Hematopoietic multipotent progenitor cell treated with erythropoietin and hydrocortisone succinate and interleukin-3 and kit ligand, for 4 days (in vitro differentiated cells): ENCODE measurements around the gene GRIK2.
"Not testable (repeated sequence)": the region's sequence is repeated elsewhere in the genome, so short reads cannot be mapped to it uniquely, and the experiment has no call there.

Experiments
- DNase-seq: peaks from one replicate; pipeline ENCODE4 v3.0.0-alpha.2; 2015

The GRIK2 gene

DNA sequence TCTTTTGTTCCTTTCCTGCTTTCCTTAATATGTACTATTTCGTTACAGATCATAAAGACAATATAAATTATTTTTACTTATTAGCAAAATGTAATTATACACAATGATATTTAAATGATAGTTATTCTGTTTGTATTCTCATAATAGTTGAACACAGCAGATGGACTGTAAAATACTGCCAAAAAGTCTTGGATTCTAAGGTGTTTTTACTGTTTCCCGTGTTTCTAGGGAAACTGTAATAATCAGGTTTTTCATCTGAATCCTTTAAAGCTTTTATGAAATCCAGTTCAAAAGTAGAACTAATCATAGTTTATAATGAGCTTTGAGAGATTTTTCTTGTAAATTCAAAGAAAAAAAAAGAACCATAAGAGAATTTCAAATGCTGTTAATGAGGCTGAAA is 148.4 kb downstream of the GRIK2 start:
- no peak for DNase-seq

DNA sequence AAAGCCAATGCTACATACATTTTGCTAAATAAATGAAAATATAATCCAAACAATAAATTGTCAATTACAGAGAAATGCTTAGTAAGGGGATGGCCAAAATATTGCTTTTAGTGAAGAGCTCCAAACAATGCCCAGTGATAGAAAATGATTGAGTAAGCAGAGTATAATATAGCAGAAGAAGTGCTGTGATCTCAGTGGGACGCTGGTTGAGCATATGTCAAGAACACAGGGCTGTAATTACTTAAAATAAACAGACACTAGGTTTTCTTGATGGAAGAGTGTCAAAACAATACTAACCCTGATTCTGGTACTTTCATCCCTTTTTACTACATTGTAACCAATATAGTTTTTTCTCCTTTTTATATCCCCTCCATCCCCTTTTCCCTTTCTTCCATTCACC is 150.3 kb downstream of the GRIK2 start:
- no peak for DNase-seq

DNA sequence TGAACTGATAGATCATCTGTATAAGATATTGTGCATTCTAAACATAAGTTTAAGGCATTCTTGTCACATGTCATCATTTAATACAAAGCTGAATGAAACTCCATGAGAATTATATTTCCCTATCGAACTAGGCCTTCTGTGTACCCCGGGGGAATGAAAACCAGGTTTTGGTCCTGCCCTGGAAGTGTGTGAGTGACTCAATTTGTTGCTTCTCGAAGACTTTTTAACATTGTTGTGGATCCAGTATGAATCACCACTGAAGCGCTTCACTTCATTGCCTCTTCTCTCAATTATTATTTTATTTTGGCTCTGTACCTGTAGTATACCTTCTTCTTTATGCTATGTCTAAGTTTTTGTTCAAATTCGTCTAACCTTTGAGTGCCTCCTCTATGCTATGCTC is 150.8 kb downstream of the GRIK2 start:
- no peak for DNase-seq

DNA sequence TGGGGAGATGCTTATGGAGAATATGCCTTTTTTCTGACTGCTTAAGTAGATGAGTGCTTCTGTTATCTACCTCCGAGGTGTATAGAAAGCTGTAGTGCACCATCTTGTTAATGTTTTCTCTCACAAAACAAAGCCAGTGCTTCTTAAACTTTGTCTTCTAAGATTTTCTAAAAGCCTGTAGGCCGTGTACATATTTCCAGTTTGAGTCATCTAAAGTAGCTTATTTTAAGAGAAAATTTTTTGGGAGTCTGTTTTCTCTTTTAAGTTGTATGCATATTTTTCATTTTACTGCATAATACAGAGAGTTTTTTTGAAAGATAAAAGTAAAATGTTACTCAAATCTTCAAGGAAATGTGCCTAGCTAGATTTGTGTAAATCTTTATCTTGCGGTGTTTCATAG is 151.7 kb downstream of the GRIK2 start:
- DNase-seq: no peak

DNA sequence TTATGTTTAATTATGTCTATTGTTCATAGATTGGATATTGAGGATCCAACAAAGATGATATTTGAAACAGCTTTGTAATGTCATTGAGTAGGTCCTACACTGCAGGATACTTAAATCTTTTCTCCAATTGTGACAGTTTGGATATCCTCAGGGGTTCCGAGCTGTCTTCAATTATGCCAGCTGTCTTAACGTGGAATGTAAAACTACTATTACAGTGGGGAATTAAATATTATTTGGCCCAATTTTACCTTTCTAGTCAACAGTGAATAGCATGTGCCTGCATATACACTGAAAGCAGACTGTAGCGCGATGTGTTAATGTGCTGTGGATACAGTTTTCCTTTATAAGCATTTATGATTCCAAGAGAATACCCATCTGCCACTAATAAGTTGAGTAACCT is 156.9 kb downstream of the GRIK2 start:
- no peak for DNase-seq

DNA sequence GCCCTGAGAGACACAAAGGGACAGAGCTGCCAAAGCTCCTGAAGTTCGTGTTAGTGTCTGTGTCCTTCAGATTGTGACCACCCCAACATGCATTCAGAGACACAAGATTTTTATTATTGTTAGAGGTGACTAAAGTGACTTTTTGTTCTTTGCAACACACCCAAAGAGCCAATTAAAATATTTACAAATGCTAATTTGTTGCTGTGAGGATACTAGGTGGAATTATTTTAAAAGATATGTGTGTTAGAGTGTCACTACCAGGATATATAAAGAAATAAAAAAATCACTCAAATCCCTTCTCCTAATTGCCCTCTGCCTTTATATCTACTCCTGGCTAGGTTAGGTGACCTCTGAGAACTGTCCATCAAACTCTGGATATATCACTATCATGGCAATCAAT is 160.7 kb downstream of the GRIK2 start:
- no peak for DNase-seq

DNA sequence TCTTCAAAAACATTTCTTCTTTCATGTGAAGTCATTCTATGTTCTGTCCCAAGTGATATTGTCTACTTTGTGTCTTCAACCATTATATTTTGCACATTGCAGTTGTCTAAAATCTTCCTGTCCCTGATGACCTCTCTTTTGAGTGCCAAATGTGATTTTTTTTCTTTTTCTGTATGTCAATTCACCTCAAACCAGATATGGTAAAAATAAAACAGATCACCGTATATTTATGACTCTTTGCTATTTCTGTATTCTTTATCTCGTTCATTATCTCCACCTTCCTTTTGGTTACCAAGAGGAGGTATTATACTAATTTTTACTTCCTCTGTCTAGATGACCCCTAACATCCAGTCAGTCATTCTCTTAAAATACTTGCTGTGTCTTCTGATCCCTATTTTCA is 165.2 kb downstream of the GRIK2 start:
- no peak for DNase-seq

DNA sequence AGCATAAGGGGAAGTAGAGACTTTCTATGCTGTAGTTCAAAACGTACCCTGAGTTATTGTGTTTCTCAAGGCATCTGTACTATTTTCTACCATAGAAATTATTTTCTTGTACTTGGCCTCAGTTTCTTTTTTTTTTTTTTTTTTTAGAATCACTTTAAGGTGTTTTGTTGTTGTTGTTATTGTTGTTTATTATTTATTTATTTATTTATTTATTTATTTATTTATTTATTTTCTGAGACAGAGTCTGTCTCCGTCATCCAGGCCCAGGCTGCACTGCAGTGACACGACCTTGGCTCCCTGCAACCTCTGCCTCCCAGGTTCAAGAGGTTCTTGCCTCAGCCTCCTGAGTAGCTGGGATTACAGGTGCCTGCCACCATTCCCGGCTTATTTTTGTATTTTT is 179.1 kb downstream of the GRIK2 start:
- DNase-seq: no peak

DNA sequence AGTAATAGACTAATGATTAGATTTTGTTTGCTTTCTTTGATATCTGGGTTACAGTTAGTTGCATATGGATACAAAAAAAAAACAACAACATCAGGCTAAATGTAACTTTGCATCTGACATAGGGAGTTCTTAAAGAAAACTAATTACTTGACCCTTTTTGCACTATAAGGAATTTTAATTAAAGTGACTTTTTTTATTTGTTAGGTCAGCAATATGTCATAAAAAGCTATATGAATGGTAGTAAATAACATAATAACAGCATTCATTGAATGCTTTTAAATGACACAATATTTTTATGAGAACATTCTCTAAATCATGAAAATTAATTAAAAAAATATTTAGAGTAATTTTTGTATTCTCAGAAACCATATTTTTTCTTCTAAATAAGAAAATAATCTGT is 183.6 kb downstream of the GRIK2 start:
- DNase-seq: no peak

DNA sequence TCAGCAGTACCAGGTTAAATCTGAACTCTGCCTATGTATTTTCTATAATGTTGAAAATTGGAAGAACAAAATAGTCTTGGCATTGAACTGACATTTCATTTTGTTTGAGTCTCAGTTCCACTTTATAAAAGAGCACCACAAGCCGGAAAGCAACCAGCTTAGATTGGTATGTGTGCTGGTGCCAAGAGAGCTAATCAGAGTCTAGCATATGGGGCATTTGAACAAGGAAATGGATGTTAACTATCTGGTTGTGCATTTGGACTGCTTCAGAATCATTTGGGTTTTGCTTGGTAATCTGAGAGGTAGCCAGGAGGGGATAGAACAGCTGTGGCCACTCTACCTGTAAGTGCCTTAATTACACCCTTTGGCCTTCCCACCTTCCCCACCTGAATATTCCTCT is 184.8 kb downstream of the GRIK2 start:
- no peak for DNase-seq

DNA sequence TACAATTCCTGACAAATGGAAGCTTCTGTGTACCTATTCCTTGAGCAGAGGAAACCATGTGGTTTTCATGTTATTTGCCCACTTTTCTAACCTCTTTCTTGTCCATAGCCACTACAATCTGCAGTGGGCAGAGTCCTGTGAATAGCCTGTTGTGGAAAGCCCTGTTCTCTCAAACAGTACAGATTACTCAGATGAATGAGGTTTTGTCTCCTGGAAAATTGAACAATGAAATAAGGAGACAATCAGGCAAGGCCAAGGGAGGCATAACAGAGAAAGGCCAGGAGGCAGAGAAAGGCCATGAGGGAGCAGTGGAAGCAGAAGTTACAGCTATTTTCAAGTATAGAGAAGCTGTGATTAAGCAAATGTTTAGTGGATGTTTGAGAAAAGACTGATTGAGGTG is 189.3 kb downstream of the GRIK2 start:
- DNase-seq: no peak

DNA sequence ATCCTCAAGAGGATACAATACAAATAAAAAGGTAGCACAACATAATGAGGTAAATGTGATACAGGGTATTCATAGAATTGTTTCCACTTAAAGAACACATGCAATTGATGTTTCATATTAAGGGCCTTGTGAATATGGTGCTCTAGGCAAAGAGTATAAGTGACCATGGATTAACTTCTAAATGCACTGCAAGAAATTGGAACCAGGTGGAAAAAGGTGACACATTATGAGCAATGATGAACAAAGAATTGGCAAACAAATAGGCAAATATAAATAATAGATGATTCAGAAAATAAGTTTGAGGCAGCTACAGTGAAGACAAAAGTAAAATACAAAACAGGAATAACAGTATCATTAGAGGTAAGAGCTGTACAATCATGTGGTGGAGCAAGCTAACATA is 192.0 kb downstream of the GRIK2 start:
- DNase-seq: no peak

DNA sequence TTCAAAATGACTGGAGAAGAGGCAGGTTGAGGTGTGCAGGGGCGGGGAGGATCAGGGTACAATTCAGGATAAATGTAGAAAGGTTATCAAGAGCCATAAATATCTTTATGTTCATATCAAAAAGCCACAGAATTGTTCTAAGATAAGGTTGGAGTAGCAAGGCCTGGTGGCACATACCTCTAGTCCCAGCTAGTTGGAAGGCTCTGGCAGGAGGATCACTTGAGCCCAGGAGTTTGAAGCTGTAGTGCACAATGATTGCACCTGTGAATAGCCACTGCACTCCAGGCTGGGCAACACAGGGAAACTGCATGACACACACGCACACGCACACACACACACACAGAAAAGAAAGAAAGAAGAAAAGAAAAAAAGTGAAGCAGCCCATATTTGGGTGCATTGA is 194.8 kb downstream of the GRIK2 start:
- no peak for DNase-seq

DNA sequence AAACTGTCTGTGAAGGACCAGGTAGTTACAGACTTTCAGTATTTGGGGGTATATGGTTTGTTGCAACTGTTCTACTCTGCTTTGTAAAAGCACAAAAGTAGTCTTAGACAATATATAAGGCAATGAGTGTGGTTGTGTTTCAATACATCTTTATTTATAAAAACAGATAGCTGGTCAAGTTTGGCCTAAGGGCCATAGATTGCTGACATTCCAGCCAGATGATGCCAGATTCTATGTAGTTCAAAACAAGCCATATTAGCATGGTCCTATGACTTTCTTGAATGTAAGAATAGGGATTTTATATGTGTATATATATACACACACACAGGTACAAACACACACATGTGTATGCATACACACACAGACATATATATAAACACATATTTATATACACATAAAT is 201.8 kb downstream of the GRIK2 start:
- no peak for DNase-seq

DNA sequence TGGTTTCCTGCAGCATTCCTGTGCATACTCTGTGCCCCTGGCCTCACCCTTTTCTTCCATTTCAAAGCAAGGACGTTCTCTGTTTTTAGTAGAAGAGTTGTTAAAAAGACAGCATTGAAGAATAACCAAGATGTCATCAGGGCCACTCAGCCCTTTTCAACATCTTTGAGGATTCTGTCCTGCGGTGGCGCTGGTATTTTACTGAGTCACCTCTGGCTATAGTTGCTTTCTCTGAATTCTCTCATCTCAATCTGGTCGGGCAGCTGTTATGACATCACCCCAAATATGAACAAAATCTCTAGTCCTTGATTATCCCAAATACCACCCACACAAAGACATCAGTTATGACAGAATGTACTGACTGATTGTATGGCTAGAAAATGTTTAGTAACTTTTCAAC is 204.2 kb downstream of the GRIK2 start:
- no peak for DNase-seq

DNA sequence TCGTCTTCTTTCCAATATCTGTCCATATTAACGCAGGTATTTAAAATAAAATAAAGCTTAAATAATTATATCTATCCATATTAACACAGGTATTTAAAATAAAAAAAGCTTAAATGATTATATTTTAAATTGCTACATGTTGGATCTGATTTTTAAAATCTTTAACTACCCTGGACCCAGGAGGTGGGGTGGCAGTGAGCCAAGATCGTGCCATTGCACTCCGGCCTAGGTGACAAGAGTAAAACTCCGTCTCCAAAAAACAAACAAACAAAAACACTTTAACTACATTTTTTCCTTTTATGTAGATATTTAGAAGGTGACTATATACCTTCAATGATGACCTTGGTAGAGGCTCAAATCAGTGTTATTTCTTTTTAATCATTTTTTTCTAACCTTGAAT is 211.9 kb downstream of the GRIK2 start:
- no peak for DNase-seq

DNA sequence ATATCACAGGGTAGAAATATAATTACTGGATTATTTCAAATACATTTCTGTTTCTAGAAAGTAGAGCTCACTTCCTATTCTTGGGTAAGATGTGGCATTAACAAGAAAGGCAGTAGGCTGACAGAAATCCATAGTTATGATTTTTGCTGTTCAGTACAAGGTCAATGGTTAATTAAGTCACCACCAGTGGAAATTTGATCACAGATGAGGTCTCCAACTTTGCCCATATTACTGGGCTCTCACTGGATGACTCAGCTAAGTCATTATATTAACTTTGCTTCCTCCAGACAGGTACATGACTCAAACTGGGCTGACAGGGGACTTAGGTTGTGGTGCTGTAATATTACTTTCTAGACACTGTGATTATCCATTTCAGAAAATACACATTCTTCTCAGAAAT is 212.4 kb downstream of the GRIK2 start:
- DNase-seq: no peak

DNA sequence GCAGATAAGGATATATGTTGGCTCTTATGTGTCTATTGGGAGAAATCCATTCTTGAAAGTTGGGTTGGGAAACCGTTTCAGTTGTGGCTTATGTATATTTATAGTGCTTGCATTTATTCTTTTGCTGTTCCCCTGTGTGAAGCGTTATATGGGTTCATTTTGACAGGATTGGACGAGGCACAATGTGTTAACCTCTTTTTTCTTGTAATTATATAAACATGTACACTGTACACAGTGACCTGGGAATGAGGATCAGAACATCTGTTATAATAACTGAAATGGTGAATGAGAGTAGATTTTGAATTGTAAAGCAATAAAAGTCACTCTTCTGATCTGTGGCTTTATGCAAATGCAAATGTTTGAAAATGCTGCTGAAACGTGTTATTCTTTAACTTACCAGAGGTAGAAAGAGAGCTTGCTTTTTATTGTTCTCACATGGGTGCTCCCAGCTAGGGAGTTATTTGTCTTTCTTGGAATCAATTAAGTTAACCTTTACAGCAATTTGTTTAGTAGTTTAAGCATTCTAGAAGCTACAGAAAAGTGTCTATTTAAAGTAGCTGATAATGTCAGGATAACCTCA is 213.7 kb downstream of the GRIK2 start:
- DNase-seq: no peak

DNA sequence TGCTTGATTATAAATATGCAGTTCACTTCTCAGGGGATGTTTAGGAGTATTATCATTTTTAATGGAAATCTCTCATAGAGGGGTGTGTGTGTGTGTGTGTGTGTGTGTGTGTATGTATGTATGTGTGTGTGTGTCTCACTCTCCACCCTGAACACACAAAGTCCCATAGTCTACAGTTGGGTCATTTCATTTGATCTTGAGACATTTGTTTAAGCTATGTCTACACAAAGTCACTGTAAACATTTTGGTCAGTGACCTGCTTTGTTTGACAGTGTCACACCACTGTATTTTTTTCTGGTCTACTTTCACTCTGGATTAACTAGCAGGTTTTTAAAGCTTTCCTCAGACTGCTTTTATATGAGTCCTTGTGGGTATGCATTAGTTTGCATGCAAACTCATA is 215.2 kb downstream of the GRIK2 start:
- DNase-seq: no peak

DNA sequence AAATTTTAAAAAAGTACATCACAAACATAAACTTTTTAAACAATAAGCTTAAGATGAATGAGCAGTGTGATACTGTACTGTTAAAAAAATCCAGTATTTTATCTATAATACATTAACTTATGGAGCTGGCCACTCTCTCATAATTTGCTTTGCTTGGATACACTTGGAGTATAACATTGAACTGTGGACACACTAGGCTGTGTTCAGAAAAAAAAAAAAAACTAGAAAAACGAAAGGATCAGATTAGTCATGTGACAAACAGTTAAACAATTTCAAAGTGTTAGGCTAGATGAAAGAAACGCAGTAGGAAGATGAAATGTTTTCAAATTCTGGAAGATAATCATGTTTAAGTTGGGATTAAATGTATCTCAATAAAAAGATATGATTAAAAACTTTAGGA is 220.0 kb downstream of the GRIK2 start:
- DNase-seq: no peak

DNA sequence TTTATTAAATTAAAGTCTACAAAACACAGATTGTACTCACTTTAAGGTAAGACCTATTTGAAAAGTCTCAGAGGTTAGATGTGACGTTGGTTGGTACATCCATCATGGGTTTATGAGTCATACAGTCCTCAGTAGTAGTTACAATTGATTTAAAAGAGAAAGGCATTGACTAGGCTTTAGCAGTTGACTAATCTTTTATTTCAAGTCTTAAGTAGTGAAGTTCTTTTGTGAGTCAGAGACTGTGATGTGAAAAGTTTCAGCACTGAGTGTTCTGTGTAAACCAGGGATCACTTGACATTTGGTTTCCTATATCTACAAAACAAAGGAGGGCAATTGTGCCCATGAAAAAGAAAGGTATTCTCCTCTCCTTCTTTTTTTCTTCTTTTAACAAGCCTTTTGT is 221.3 kb downstream of the GRIK2 start:
- DNase-seq: no peak

DNA sequence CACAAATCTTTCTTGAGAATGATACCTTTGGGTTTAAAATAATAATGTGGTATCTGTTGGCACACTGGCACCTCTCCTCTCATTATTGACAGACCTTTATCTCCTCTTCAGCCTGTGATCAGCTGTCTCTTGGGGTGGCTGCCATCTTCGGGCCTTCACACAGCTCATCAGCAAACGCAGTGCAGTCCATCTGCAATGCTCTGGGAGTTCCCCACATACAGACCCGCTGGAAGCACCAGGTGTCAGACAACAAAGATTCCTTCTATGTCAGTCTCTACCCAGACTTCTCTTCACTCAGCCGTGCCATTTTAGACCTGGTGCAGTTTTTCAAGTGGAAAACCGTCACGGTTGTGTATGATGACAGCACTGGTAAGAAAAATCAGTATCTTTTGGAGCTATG is 232.8 kb downstream of the GRIK2 start:
- DNase-seq: no peak

DNA sequence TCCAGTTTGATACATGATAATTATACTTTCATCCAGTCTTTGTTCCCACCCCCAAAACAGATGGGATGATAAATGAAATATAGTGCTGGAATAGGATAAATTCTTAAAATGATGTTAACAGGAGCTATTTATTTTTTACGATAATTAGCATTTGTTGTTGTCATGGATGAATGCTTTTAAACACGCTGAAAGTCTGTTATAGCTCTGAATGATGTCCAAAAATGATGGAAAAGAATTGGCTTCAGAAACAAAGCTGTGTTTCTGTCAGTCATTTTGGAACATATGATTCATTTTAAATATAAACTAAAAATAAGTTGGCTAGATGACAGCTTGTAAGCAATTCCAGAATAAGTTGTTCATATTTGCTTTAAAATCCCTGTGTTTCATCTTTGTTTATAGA is 237.4 kb downstream of the GRIK2 start:
- DNase-seq: no peak

DNA sequence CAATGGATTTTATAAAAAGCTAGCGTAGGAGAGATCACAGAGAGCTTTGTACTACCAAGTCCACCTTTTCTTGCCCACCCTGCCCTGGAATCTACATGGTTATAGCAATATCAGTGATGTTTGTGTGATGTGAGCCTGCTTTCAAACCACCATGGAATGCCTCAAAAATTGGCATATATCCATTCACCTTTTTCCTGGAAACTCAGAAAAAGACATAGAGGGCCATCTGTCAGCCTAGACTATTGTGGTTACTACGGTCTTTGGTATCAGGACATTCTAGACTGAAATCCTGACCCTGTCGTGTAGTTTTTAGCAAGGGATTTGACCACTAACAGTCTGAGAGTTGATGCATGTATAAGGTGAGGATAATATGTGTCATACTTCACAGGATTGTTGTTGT is 239.6 kb downstream of the GRIK2 start:
- DNase-seq: no peak

DNA sequence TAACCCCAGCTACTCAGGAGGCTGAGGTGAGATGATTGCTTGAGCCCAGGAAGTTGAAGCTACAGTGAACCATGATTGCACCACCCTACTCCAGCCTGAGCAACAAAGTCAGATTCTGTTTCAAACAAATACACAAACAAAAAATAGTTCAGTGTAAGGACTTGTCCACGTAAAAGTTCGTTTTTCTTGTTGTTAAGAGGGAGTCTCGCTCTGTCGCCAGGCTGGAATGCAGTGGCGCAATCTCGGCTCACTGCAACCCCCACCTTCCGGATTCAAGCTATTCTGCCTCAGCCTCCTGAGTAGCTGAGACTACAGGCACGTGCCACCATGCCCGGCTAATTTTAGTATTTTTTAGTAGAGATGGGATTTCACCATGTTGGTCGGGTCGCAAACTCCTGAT is 245.4 kb downstream of the GRIK2 start:
- DNase-seq: not testable (repeated sequence)

DNA sequence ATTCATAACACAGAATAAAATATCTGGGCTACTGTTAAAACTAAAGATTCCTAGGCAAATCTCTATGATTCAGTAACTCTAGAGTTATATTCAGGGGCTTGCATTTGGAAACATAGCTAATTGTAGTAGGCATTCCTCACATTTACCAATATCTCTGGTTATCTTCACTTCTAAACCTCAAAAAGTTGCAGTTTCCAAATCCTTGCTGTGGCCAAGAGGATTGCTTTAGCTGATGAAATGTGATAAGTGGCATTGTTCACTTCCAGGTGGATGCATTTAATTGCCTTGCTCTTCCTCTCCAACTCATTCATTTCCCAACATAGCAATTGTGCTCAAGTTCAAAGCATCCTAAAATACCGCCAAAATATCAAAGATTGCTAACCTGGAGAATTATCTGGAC is 246.6 kb downstream of the GRIK2 start:
- DNase-seq: no peak
